K562 (cell line): Measurements from ENCODE around the gene CHMP2A. TPM values are rescaled to one million over a fixed set of nuclear protein-coding genes. Genes with fewer than 3 reads are reported as not detected.

Experiments used
- ATAC-seq: fragments of 200-7000 bp; cut with Tn5 transposase; 3 replicates; pipeline ENCODE4 v1.9.1; 2020; ENCODE audit warnings: moderate library complexity
- BruUV-seq: library from RNA; stranded (reverse); fragments of 400-500 nt; replicated peaks from 2 replicates; lab custom pipeline; 2021; lab: Mats Ljungman, UMichigan
- CTCF ChIA-PET: fragments of 300-600 bp; formaldehyde crosslinking; extraction: SDS; loops from one replicate; lab custom pipeline; 2021; ENCODE audit warnings: low intra/inter-chr PET ratio; lab: Yijun Ruan, JAX
- POLR2A ChIA-PET: fragments of 300-600, 350-650 bp; sonication (Branson Sonifier 250); formaldehyde crosslinking; extraction: SDS; loops from one replicate; lab custom pipeline; 2021; ENCODE audit warnings: antibody characterized with exemption, inconsistent platforms; lab: Yijun Ruan, JAX
- DNase-seq, 4 experiments: peaks; one replicate each; pipeline versions ENCODE4 v3.0.0 to v3.0.0-alpha.2; 2011 to 2018; ENCODE audit warnings: low spot score in 3 of 4, mixed read lengths in 3 of 4; ENCODE audit errors: extremely low read depth in 1 of 4
- FAIRE-seq: peaks from 2 replicates; lab custom pipeline; 2011; peaks lifted over from hg19 to GRCh38; lab: Jason Lieb, UNC
- H2AFZ ChIP-seq: 2 replicates; pipeline ENCODE4 v1.6.0; 2011; ENCODE audit warnings: low read depth, low read length, control low read depth, inconsistent platforms
- H3K27ac ChIP-seq: fragments of 200-600 bp; 3 replicates; pipeline ENCODE4 v1.8.0; 2011; ENCODE audit warnings: low read depth, mild to moderate bottlenecking, control low read depth, inconsistent platforms, low read length, moderate library complexity, mixed read lengths; ENCODE audit errors: extremely low read depth
- H3K27me3 ChIP-seq, 2 experiments: fragments of 300-600 bp in 1 of 2; 2 replicates in 1 of 2; 3 replicates in 1 of 2; pipeline versions ENCODE4 v1.6.0 to v1.8.0; 2011; ENCODE audit warnings: inconsistent platforms in 2 of 2, low read length in 2 of 2, mild to moderate bottlenecking in 1 of 2, mixed read lengths in 1 of 2, moderate library complexity in 1 of 2; ENCODE audit not compliant: control insufficient read depth in 2 of 2, insufficient read depth in 2 of 2
- H3K36me3 ChIP-seq: fragments of 300-600 bp; 3 replicates; pipeline ENCODE4 v1.8.0; 2011; ENCODE audit warnings: mild to moderate bottlenecking, low read length, inconsistent platforms; ENCODE audit not compliant: control insufficient read depth, insufficient read depth
- H3K4me1 ChIP-seq, 2 experiments: fragments of 200-600 bp in 1 of 2; replicated peaks in 1 of 2; 2 replicates in 1 of 2; 3 replicates in 1 of 2; pipeline versions ENCODE4 v1.5.1 to v1.8.0; 2011; ENCODE audit warnings: inconsistent platforms in 2 of 2, low read length in 2 of 2, mild to moderate bottlenecking in 1 of 2, mixed read lengths in 1 of 2, moderate library complexity in 1 of 2; ENCODE audit not compliant: control insufficient read depth in 2 of 2, insufficient read depth in 2 of 2
- H3K4me2 ChIP-seq: 2 replicates; pipeline ENCODE4 v1.6.1; 2011; ENCODE audit warnings: low read length, control low read depth, inconsistent platforms, mixed read lengths; ENCODE audit not compliant: insufficient read depth
- H3K4me3 ChIP-seq: fragments of 200-600 bp; sonication (generic), shearing (Covaris generic); 2 replicates; pipeline ENCODE4 v1.5.1; 2016; ENCODE audit warnings: control low read depth, inconsistent platforms
- H3K79me2 ChIP-seq: fragments of 200-600 bp; 3 replicates; pipeline ENCODE4 v1.8.0; 2011; ENCODE audit warnings: low read length, inconsistent platforms; ENCODE audit not compliant: control insufficient read depth, insufficient read depth
- H3K9ac ChIP-seq, 2 experiments: 2 replicates each; pipeline versions ENCODE4 v1.6.0 to v1.6.1; 2011; ENCODE audit warnings: low read depth in 2 of 2, low read length in 2 of 2, control low read depth in 1 of 2, inconsistent platforms in 1 of 2, mild to moderate bottlenecking in 1 of 2, mixed read lengths in 1 of 2; ENCODE audit not compliant: insufficient read depth in 1 of 2
- H3K9me1 ChIP-seq: one replicate; pipeline ENCODE4 v1.6.0; 2011; ENCODE audit warnings: inconsistent platforms, mild to moderate bottlenecking, low read length, moderate library complexity; ENCODE audit not compliant: control insufficient read depth, insufficient read depth
- H3K9me3 ChIP-seq: replicated peaks from 2 replicates; pipeline ENCODE4 v1.5.1; 2011; ENCODE audit warnings: low read depth, low read length, inconsistent platforms; ENCODE audit not compliant: control insufficient read depth, insufficient read depth
- H4K20me1 ChIP-seq: replicated peaks from 2 replicates; pipeline ENCODE4 v1.6.1; 2011; ENCODE audit warnings: low read length, inconsistent platforms, mixed read lengths; ENCODE audit not compliant: control insufficient read depth, insufficient read depth
- ADNP ChIP-seq: fragments of 200-800 bp; sonication (Bioruptor generic); IDR thresholded peaks from 2 replicates; pipeline ENCODE4 v1.6.1; 2016; ENCODE audit warnings: missing genetic modification characterization, missing compliant biosample characterization
- CAMTA2 ChIP-seq: fragments of 250-450 bp; sonication (Bioruptor Pico); conservative IDR thresholded peaks from 2 replicates; pipeline ENCODE4 v1.5.1; 2022
- DACH1 ChIP-seq: fragments of 450-650 bp; IDR thresholded peaks from 2 replicates; pipeline ENCODE4 v1.6.1; 2018; ENCODE audit not compliant: partially characterized antibody
- HNRNPK ChIP-seq: fragments of 200-400 bp; formaldehyde crosslinking; IDR thresholded peaks from one replicate; pipeline ENCODE4 v1.6.1; 2018; ENCODE audit warnings: mild to moderate bottlenecking, low read depth, low read length; ENCODE audit not compliant: poor library complexity, severe bottlenecking
- KLF10 ChIP-seq: fragments of 250-450 bp; sonication (Bioruptor Pico); IDR thresholded peaks from 2 replicates; pipeline ENCODE4 v1.6.1; 2021; ENCODE audit warnings: matching md5 sums
- OTX1 ChIP-seq: fragments of 450-650 bp; formaldehyde crosslinking; IDR thresholded peaks from 2 replicates; pipeline ENCODE4 v1.4.0; 2022; ENCODE audit warnings: mild to moderate bottlenecking
- ZNF766 ChIP-seq: fragments of 200-800 bp; sonication (Bioruptor generic); conservative IDR thresholded peaks from 2 replicates; pipeline ENCODE4 v1.6.1; 2016; ENCODE audit warnings: missing genetic modification characterization, missing compliant biosample characterization
- WGBS: fragments of 100-300 bp; shearing (Covaris generic); methylation state at CpG from one replicate; pipeline ENCODE4 v1.1.6; 2016; ENCODE audit warnings: low coverage, mixed read lengths; ENCODE audit not compliant: insufficient coverage; ENCODE audit errors: missing lambda C conversion rate; 5-methylcytosine and 5-hydroxymethylcytosine counted together
- in situ Hi-C: fragments of 300-500 bp; cut with MboI; formaldehyde crosslinking; loops from 4 replicates; pipeline ENCODE4 v1.15.0; 2018; ENCODE audit warnings: inconsistent platforms, mixed read lengths
- intact Hi-C: fragments of 100-400 bp; cut with micrococcal nuclease; formaldehyde crosslinking; loops from 2 replicates; pipeline ENCODE4 v1.14.2; 2022
- polyA plus RNA-seq, 8 experiments: library from polyadenylated mRNA; depleted of rRNA in 4 of 8; stranded (reverse) in 5 of 8; unstranded in 3 of 8; fragments of >200 nt; fragmentation: Nextera tagmentation in 2 of 8; fragmentation: Illumina TruSeq in 1 of 8; extraction: Ambion mirVana in 2 of 8; extraction: Trizol in 1 of 8; gene quantifications; 2 replicates each; pipeline versions ENCODE4 v1.2.1 to v1.2.3, GENCODE V29; 2011 to 2014; ENCODE audit warnings: inconsistent platforms in 1 of 8, missing spikeins in 1 of 8
- total RNA-seq, 7 experiments: library from RNA; depleted of rRNA in 6 of 7; stranded (reverse); fragments of >200 nt in 6 of 7; fragmentation: Illumina TruSeq in 2 of 7; extraction: Trizol in 2 of 7; gene quantifications; 2 replicates each; pipeline versions ENCODE4 v1.2.1 to v1.2.3, GENCODE V29; 2011 to 2021; ENCODE audit warnings: low replicate concordance in 1 of 7
- TF ChIP-seq, protein P1 (sequence below): fragments of 450-650 bp; IDR thresholded peaks from 2 replicates; pipeline ENCODE4 v1.6.1; 2017; ENCODE audit warnings: antibody characterized with exemption
- TF ChIP-seq, protein P2 (sequence below), 2 experiments: fragments of 200-800 bp in 1 of 2; sonication (Bioruptor generic) in 1 of 2; sonication (generic) in 1 of 2; formaldehyde crosslinking in 1 of 2; IDR thresholded peaks in 1 of 2; conservative IDR thresholded peaks in 1 of 2; 2 replicates each; pipeline versions ENCODE4 v1.5.0 to v1.6.1; 2016 to 2020; ENCODE audit warnings: missing compliant biosample characterization in 1 of 2, missing genetic modification characterization in 1 of 2, missing genetic modification reagents in 1 of 2

CHMP2A gene
- total and polyA plus RNA-seq, 9 of the 15 experiments (the other 6 are each of a cell fraction or from before 2014, with no cell fraction given), result 57.6 to 159 (median 87.2) TPM

- ATAC-seq, result no peak
- no peak for FAIRE-seq
- 67% methylated on average over 1 of the region's 2 CpGs for WGBS
- Histone ChIP-seq H3K9me3 (no peaks in the 10 kb centered on the region), H3K27me3 (no peaks in the 10 kb centered on the region), H3K4me1 (peaks cover 8 to 79% of the 10 kb centered on the region in 2 experiments), H3K4me3 (no peak overlapping the region), H3K27ac (no peak overlapping the region), H3K79me2 (peaks cover 51% of the 10 kb centered on the region), H3K9me1 (peaks cover 5% of the 10 kb centered on the region), H3K4me2 (no peak overlapping the region), H3K9ac (peak overlapping the region in 1 of 2 experiments; percentile 68; a peak in 1 of 4 replicates), H2AFZ (no peak overlapping the region), H4K20me1 (no peaks in the 10 kb centered on the region), H3K36me3 (peaks cover 31% of the 10 kb centered on the region; the same call in 2 of the 3 replicates)
- no peak for DNase-seq
- CTCF ChIA-PET, result no interaction called here
- no peak for TF ChIP-seq DACH1
- no peak for TF ChIP-seq ADNP (tag)
- TF ChIP-seq OTX1 (CRISPR knock-in tag), result no peak
- TF ChIP-seq, protein P1, sequence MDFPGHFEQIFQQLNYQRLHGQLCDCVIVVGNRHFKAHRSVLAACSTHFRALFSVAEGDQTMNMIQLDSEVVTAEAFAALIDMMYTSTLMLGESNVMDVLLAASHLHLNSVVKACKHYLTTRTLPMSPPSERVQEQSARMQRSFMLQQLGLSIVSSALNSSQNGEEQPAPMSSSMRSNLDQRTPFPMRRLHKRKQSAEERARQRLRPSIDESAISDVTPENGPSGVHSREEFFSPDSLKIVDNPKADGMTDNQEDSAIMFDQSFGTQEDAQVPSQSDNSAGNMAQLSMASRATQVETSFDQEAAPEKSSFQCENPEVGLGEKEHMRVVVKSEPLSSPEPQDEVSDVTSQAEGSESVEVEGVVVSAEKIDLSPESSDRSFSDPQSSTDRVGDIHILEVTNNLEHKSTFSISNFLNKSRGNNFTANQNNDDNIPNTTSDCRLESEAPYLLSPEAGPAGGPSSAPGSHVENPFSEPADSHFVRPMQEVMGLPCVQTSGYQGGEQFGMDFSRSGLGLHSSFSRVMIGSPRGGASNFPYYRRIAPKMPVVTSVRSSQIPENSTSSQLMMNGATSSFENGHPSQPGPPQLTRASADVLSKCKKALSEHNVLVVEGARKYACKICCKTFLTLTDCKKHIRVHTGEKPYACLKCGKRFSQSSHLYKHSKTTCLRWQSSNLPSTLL, result no peak
- no peak for TF ChIP-seq CAMTA2 (CRISPR knock-in tag)
- TF ChIP-seq, protein P2, sequence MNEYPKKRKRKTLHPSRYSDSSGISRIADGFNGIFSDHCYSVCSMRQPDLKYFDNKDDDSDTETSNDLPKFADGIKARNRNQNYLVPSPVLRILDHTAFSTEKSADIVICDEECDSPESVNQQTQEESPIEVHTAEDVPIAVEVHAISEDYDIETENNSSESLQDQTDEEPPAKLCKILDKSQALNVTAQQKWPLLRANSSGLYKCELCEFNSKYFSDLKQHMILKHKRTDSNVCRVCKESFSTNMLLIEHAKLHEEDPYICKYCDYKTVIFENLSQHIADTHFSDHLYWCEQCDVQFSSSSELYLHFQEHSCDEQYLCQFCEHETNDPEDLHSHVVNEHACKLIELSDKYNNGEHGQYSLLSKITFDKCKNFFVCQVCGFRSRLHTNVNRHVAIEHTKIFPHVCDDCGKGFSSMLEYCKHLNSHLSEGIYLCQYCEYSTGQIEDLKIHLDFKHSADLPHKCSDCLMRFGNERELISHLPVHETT (CRISPR knock-in tag; conservative IDR thresholded peaks at IDR 0.05 in 1 of 2, IDR thresholded peaks at IDR 0.05 in 1 of 2), result no peak
- TF ChIP-seq HNRNPK, result no peak
- no peak for TF ChIP-seq KLF10 (CRISPR knock-in tag)
- TF ChIP-seq ZNF766, result no peak
- BruUV-seq, result TSS peak; percentile 40
- POLR2A ChIA-PET, result interaction anchor here (1.0 kb wide), 1 partner anchor 33 kb away, joined by 4 read pairs; no protein-coding TSS in a partner anchor
- intact Hi-C loops (no loop called here), in situ Hi-C loops (no loop called here)
Measured at GRCh38 chr19:58515259-58515658, 39.6 kb downstream of the CHMP2A start.
